GM12864 (cell line): ENCODE measurements around the gene MACROD2.

Source experiments
- DNase-seq: peaks from one replicate; pipeline ENCODE4 v3.0.0-alpha.2; 2011; ENCODE audit warnings: low read depth
- H3K4me3 ChIP-seq: 2 replicates; pipeline ENCODE4 v1.5.1; 2011; ENCODE audit warnings: mild to moderate bottlenecking, low read depth, low read length, control low read depth
- CTCF ChIP-seq: IDR thresholded peaks from 2 replicates; pipeline ENCODE4 v1.5.1; 2011; ENCODE audit warnings: low read depth, mild to moderate bottlenecking, moderate library complexity, low read length, control low read depth, inconsistent platforms; ENCODE audit errors: missing control alignments

MACROD2 gene

GRCh38 chr20:15199698-15200097 is 1204.4 kb downstream of the MACROD2 start:
- H3K4me3 ChIP-seq, result no peak overlapping the region
- no peak for DNase-seq
- TF ChIP-seq CTCF, result no peak

- peak; percentile 41 for DNase-seq
- no peak overlapping the region for H3K4me3 ChIP-seq
- no peak for TF ChIP-seq CTCF
Observed at GRCh38 chr20:15200147-15200565, 1204.8 kb downstream of the MACROD2 start.

GRCh38 chr20:15201602-15202001 is 1206.3 kb downstream of the MACROD2 start:
- DNase-seq, result no peak
- TF ChIP-seq CTCF, result no peak
- H3K4me3 ChIP-seq, result no peak overlapping the region

- no peak overlapping the region for H3K4me3 ChIP-seq
- no peak for TF ChIP-seq CTCF
- no peak for DNase-seq
Observed at GRCh38 chr20:15204234-15204633, 1208.9 kb downstream of the MACROD2 start.

- no peak overlapping the region for H3K4me3 ChIP-seq
- no peak for TF ChIP-seq CTCF
- no peak for DNase-seq
Observed at GRCh38 chr20:15205028-15205427, 1209.7 kb downstream of the MACROD2 start.

GRCh38 chr20:15205719-15206118 is 1210.4 kb downstream of the MACROD2 start:
- TF ChIP-seq CTCF, result no peak
- no peak overlapping the region for H3K4me3 ChIP-seq
- DNase-seq, result no peak

- no peak overlapping the region for H3K4me3 ChIP-seq
- no peak for DNase-seq
- no peak for TF ChIP-seq CTCF
Observed at GRCh38 chr20:15209537-15209936, 1214.2 kb downstream of the MACROD2 start.
